NCI-H2029 treated with DMSO at 0.1 percent for 48 hours (cell line): Measurements from ENCODE around the gene TLN1.

Experiments used
- DNase-seq: peaks from one replicate; lab custom pipeline; 2025; lab: John Stamatoyannopoulos, UW

The TLN1 gene

GRCh38 chr9:35728041-35728971 is 3.7 kb downstream of the TLN1 start:
- DNase-seq, result no peak

DNA sequence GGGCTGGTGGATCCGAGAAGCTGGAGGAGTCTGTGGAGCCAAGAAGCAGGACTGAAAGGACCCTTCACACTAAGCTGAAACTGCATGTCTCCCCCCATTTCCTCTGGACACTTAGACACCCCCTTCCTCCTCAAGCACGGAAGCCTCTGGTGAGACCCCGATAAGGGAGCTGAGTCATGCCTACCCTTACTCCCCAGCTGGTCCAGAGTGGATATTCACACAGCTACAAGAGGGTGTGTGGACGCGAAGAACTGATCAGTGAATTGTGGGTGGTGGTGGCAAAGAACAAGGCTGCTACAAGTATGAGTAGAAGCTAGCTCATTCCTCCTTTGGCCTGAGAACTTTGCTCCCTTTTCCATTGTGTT is 4.3 kb downstream of the TLN1 start:
- DNase-seq, result no peak

GRCh38 chr9:35726931-35727330 is 5.1 kb downstream of the TLN1 start:
- DNase-seq, result no peak

DNA sequence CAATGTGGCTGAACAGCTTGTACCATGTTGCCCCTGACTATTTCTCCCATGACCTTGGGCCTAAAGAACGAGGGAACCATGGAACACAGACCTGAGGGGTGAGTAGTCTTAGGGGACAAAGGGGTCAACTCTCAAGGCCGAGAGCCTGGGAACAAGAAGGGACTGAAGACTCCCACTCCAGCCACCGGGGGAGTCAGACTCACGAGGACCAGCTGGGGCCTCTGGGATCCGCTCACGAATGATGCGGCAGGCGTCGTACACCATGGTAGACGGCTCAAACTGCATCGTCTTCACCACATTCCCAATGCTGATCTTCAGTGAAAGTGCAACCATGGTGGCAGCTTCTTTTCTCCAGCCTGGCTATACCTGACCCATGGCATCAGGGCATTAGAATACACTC is 6.6 kb downstream of the TLN1 start:
- no peak for DNase-seq

GRCh38 chr9:35723908-35724307 is 8.1 kb downstream of the TLN1 start:
- DNase-seq, result no peak

GRCh38 chr9:35723426-35723825 is 8.6 kb downstream of the TLN1 start:
- no peak for DNase-seq

DNA sequence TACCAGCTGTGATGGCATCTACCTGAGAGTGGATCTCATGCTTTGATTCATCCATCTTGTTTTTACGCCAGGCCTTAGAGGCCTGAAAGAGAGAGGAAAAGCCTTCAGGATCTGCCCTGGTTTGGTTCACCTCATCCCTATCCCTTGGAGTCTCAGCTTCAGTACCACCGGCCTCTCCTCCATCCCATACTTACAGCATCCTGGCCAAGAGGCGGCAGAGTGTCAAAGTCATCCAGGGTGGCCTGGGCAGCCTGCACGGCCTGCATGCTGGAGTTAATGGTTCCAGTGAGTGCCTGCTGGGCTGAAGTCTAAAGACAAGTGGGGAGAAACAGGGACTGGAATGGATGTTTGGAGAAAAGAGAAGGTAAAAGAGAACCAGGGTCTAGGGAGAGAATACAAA is 12.4 kb downstream of the TLN1 start:
- no peak for DNase-seq

- no peak for DNase-seq
Measured at GRCh38 chr9:35718721-35719511, 13.1 kb downstream of the TLN1 start.

- no peak for DNase-seq
Measured at GRCh38 chr9:35717132-35717870, 14.7 kb downstream of the TLN1 start.

GRCh38 chr9:35716230-35716629 is 15.8 kb downstream of the TLN1 start:
- no peak for DNase-seq

GRCh38 chr9:35714579-35715252 is 17.3 kb downstream of the TLN1 start:
- DNase-seq, result no peak

- DNase-seq, result no peak
Measured at GRCh38 chr9:35714123-35714522, 17.9 kb downstream of the TLN1 start.

- DNase-seq, result no peak
Measured at GRCh38 chr9:35713578-35713977, 18.4 kb downstream of the TLN1 start.

GRCh38 chr9:35712762-35713400 is 19.1 kb downstream of the TLN1 start:
- no peak for DNase-seq

DNA sequence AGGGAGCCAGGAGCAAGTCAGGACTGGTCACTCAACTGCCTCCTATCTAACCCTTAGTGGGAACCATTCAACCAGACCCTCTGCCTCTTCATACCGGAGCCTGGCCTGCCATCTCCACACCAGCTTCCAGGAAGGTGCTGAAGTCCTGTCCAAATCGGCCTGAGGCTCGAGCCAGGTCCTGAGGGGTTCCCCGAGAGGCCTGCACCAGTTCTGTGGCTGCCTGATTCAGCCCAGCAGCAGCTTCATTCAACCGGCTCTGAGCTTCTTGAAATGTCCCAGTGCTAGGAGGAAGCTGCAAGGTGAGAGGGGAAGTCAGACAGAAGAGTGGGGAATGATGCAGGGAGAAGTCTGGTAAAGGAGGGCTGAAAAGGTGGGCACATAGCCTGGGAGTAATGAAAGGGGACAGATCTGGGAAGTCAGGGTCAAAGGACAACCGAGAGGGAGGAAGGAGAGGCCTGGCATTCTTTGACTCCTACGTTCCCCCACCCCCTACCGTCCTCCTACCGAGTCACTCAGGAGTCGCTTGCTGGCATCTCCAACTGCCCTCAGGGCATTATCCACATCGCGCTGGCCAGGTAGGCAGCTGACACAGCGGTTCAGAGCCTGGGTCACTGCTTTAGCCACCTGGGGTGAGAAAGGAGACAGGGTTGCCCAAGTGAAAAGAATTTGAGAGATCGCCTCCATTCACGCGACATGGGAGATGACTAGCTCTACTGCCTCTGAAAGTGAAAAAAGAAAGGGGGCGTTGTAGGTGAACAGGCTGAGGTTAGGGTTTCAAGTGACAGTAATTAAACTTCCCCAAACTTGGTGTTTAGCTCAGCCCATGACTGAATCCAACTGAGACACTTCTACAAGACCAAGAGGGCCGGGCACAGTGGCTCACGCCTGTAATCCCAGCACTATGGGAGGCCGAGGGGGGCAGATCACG is 20.2 kb downstream of the TLN1 start:
- DNase-seq, result no peak

- no peak for DNase-seq
Measured at GRCh38 chr9:35710818-35711500, 21.0 kb downstream of the TLN1 start.

- no peak for DNase-seq
Measured at GRCh38 chr9:35708146-35708545, 23.8 kb downstream of the TLN1 start.

DNA sequence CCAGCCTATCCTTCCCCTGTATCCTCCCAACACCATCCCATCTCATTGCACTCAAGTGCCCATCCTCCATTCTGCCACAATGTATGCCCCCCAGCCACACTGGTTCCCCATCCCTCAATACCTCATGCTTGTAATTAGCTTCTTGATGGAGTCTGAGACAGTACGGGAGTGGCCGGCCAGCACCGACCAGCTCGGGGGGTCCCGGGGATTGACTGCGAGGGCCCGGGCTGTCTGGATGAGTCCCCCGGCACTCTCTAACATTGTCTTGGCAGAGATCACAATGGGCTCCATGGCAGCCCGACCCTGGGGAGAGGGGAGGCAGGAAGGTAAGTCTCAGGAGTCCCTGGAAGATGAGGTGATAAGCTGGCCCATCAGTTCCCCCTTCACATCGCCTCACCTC is 25.0 kb downstream of the TLN1 start:
- no peak for DNase-seq

DNA sequence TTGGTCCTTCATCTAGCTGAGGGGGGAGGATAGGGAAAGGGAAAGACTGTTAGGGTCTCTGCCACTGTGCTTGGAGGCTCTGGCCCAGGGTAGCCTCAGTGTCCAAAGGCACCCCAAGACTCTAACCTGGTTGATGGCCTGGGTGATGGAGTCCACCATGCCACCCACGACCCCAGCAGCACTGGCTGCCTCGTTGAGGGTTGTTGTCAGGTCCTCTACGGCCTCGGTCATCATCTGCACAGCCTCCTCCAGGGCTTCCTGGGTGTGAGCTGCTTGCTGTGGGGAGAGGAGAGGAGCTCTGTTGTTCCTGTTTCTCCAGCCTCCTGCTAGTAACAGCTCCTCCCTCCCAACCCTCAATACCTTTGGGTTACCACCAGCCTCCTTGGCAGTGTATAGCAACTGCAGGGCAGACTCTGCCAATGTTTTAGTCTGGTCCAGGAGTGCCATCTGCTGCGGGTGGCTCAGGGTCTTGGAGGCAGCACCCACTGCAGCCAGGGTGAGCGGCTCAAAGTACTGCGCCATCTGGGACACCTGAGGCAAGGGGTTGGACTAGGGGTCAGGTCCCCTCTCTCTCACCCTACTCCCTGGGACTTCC is 26.1 kb downstream of the TLN1 start:
- no peak for DNase-seq
